ENCODE measurements around the gene CAND2. TPM values are rescaled to one million over a fixed set of nuclear protein-coding genes. Genes with fewer than 3 reads are reported as not detected.

The CAND2 gene
- total RNA-seq, 3 donors from 2014 or later = 1.8 to 5.6 (median 4.7) TPM

GRCh38 chr3:12854565-12854964 lies 58.1 kb downstream of the CAND2 start:
- Histone ChIP-seq H3K9me3 (no peaks in the 10 kb centered on the region), H3K27me3 (no peaks in the 10 kb centered on the region), H3K36me3 (no peaks in the 10 kb centered on the region), H3K4me1 (no peaks in the 10 kb centered on the region), H3K4me3 (no peak overlapping the region), H3K27ac (no peak overlapping the region)
- intact Hi-C loops (cut with DNase I; ENCODE audit: low total_unique reads) = no loop called here
- no peak for DNase-seq (ENCODE audit: low spot score in 2 of 2)
- TF ChIP-seq POLR2AphosphoS5 (IDR thresholded peaks at IDR 0.05) (no peak), POLR2A (IDR thresholded peaks at IDR 0.05) (no peak), CTCF (IDR thresholded peaks at IDR 0.05) (no peak)

GRCh38 chr3:12856626-12857025 lies 60.1 kb downstream of the CAND2 start:
- Histone ChIP-seq H3K27ac (no peak overlapping the region), H3K4me3 (no peak overlapping the region), H3K4me1 (no peaks in the 10 kb centered on the region), H3K27me3 (no peaks in the 10 kb centered on the region), H3K36me3 (no peaks in the 10 kb centered on the region), H3K9me3 (no peaks in the 10 kb centered on the region)
- no peak for DNase-seq (ENCODE audit: low spot score in 2 of 2)
- no peak for TF ChIP-seq POLR2AphosphoS5 (IDR thresholded peaks at IDR 0.05)
- no peak for TF ChIP-seq CTCF (IDR thresholded peaks at IDR 0.05)
- no peak for TF ChIP-seq POLR2A (IDR thresholded peaks at IDR 0.05)
- intact Hi-C loops (cut with DNase I; ENCODE audit: low total_unique reads) = no loop called here

- Histone ChIP-seq H3K36me3 (no peaks in the 10 kb centered on the region), H3K4me3 (no peak overlapping the region), H3K27ac (no peak overlapping the region), H3K27me3 (no peaks in the 10 kb centered on the region), H3K4me1 (no peaks in the 10 kb centered on the region), H3K9me3 (no peaks in the 10 kb centered on the region)
- no peak for DNase-seq (ENCODE audit: low spot score in 2 of 2)
- intact Hi-C loops (cut with DNase I; ENCODE audit: low total_unique reads) = no loop called here
- TF ChIP-seq POLR2A (IDR thresholded peaks at IDR 0.05) (no peak), POLR2AphosphoS5 (IDR thresholded peaks at IDR 0.05) (no peak), CTCF (IDR thresholded peaks at IDR 0.05) (no peak)
Observed at GRCh38 chr3:12859840-12860239, 63.4 kb downstream of the CAND2 start.

- Histone ChIP-seq H3K4me3 (no peak overlapping the region), H3K4me1 (no peaks in the 10 kb centered on the region), H3K9me3 (peaks cover 5 to 6% of the 10 kb centered on the region in 2 donors), H3K36me3 (no peaks in the 10 kb centered on the region), H3K27me3 (no peaks in the 10 kb centered on the region), H3K27ac (no peak overlapping the region)
- no peak for DNase-seq (ENCODE audit: low spot score in 2 of 2)
- no peak for TF ChIP-seq POLR2A (IDR thresholded peaks at IDR 0.05)
- TF ChIP-seq CTCF (IDR thresholded peaks at IDR 0.05) = no peak
- no peak for TF ChIP-seq POLR2AphosphoS5 (IDR thresholded peaks at IDR 0.05)
- intact Hi-C loops (cut with DNase I; ENCODE audit: low total_unique reads) = no loop called here
Observed at GRCh38 chr3:12861611-12862010, 65.1 kb downstream of the CAND2 start.

GRCh38 chr3:12862387-12862786 lies 65.9 kb downstream of the CAND2 start:
- Histone ChIP-seq H3K36me3 (no peaks in the 10 kb centered on the region), H3K4me1 (no peaks in the 10 kb centered on the region), H3K4me3 (no peak overlapping the region), H3K27me3 (no peaks in the 10 kb centered on the region), H3K9me3 (peaks cover 5 to 6% of the 10 kb centered on the region in 2 donors), H3K27ac (no peak overlapping the region)
- no peak for TF ChIP-seq POLR2AphosphoS5 (IDR thresholded peaks at IDR 0.05)
- no peak for TF ChIP-seq POLR2A (IDR thresholded peaks at IDR 0.05)
- no peak for TF ChIP-seq CTCF (IDR thresholded peaks at IDR 0.05)
- no peak for DNase-seq (ENCODE audit: low spot score in 2 of 2)
- intact Hi-C loops (cut with DNase I; ENCODE audit: low total_unique reads) = no loop called here

Data from breast epithelium (tissue), 4 donors.